Upper lobe of right lung (tissue), 1 donor: ENCODE results near the gene CNN2. TPM values are rescaled to one million over a fixed set of nuclear protein-coding genes. Genes with fewer than 3 reads are reported as not detected.

Source experiments
- ATAC-seq: fragments of 200-7000 bp; cut with Tn5 transposase; one replicate; pipeline ENCODE4 v1.9.1; 2020; ENCODE audit warnings: mild to moderate bottlenecking, moderate library complexity
- DNase-seq: peaks from one replicate; pipeline ENCODE4 v3.0.0-alpha.2; 2020
- H3K27ac ChIP-seq: fragments of 200-600 bp; one replicate; pipeline ENCODE4 v1.8.0; 2022
- H3K27me3 ChIP-seq: fragments of 200-600 bp; one replicate; pipeline ENCODE4 v1.8.0; 2022; ENCODE audit warnings: mild to moderate bottlenecking
- H3K36me3 ChIP-seq: fragments of 200-600 bp; one replicate; pipeline ENCODE4 v1.8.0; 2022
- H3K4me1 ChIP-seq: fragments of 200-600 bp; one replicate; pipeline ENCODE4 v1.8.0; 2022
- H3K4me3 ChIP-seq: fragments of 200-600 bp; one replicate; pipeline ENCODE4 v1.8.0; 2022; ENCODE audit warnings: mild to moderate bottlenecking
- H3K9me3 ChIP-seq: fragments of 200-600 bp; one replicate; pipeline ENCODE4 v1.8.0; 2022
- CTCF ChIP-seq: fragments of 200-600 bp; IDR thresholded peaks from one replicate; pipeline ENCODE4 v1.8.0; 2022; ENCODE audit warnings: antibody characterized with exemption
- intact Hi-C: fragments of 100-400 bp; cut with DNase I; formaldehyde crosslinking; loops from one replicate; pipeline ENCODE4 v1.11.0; 2022
- total RNA-seq: library from RNA; stranded (reverse); fragmentation: NEBNext Ultra II Directional; extraction: Animal tissue kit (Norgen Biotek cat#: 25700); gene quantifications from one replicate; pipeline ENCODE4 v1.2.1, GENCODE V29; 2021
- donor health status: DM: no; HTN: yes; CAD: no; lungs with severe emphysema.

The CNN2 gene
- total RNA-seq, 1 donor from 2014 or later, result 220 TPM

GRCh38 chr19:1002600-1002999 is 23.8 kb upstream of the CNN2 start:
- Histone ChIP-seq H3K36me3 (no peaks in the 10 kb centered on the region), H3K4me1 (peaks cover 10% of the 10 kb centered on the region), H3K27me3 (peaks cover 51% of the 10 kb centered on the region), H3K9me3 (no peaks in the 10 kb centered on the region), H3K4me3 (no peak overlapping the region), H3K27ac (no peak overlapping the region)
- DNase-seq, result no peak
- intact Hi-C loops, result no loop called here
- no peak for ATAC-seq
- TF ChIP-seq CTCF, result no peak

GRCh38 chr19:1003283-1003682 is 23.1 kb upstream of the CNN2 start:
- H3K9me3 ChIP-seq, result no peaks in the 10 kb centered on the region
- no peak overlapping the region for H3K27ac ChIP-seq
- H3K36me3 ChIP-seq, result no peaks in the 10 kb centered on the region
- intact Hi-C loops, result no loop called here
- H3K4me3 ChIP-seq, result no peak overlapping the region
- DNase-seq, result no peak
- no peak for ATAC-seq
- H3K4me1 ChIP-seq, result peaks cover 10% of the 10 kb centered on the region
- no peak for TF ChIP-seq CTCF
- H3K27me3 ChIP-seq, result peaks cover 44% of the 10 kb centered on the region

- Histone ChIP-seq H3K27me3 (peaks cover 36% of the 10 kb centered on the region), H3K36me3 (peaks cover under 1% of the 10 kb centered on the region), H3K4me3 (no peak overlapping the region), H3K4me1 (peaks cover 10% of the 10 kb centered on the region), H3K27ac (no peak overlapping the region), H3K9me3 (no peaks in the 10 kb centered on the region)
- DNase-seq (no peak), ATAC-seq (no peak)
- intact Hi-C loops, result no loop called here
- no peak for TF ChIP-seq CTCF
These were observed 22.1 kb upstream of the CNN2 start for GRCh38 chr19:1004204-1004802.

GRCh38 chr19:1004803-1005664 is 21.4 kb upstream of the CNN2 start:
- Histone ChIP-seq H3K4me3 (no peak overlapping the region), H3K9me3 (no peaks in the 10 kb centered on the region), H3K27me3 (peaks cover 29% of the 10 kb centered on the region), H3K4me1 (peaks cover 10% of the 10 kb centered on the region), H3K27ac (no peak overlapping the region), H3K36me3 (peaks cover 8% of the 10 kb centered on the region)
- intact Hi-C loops, result no loop called here
- no peak for TF ChIP-seq CTCF
- DNase-seq, result no peak
- ATAC-seq, result no peak

GRCh38 chr19:1006711-1007398 is 19.6 kb upstream of the CNN2 start:
- H3K27me3 ChIP-seq, result peaks cover 16% of the 10 kb centered on the region
- intact Hi-C loops, result no loop called here
- no peak overlapping the region for H3K27ac ChIP-seq
- ATAC-seq, result no peak
- peaks cover 26% of the 10 kb centered on the region for H3K36me3 ChIP-seq
- no peak for DNase-seq
- no peak for TF ChIP-seq CTCF
- no peak overlapping the region for H3K4me3 ChIP-seq
- H3K9me3 ChIP-seq, result no peaks in the 10 kb centered on the region
- peaks cover under 1% of the 10 kb centered on the region for H3K4me1 ChIP-seq
